HEK293 (cell line): ENCODE results near the gene PLEKHG2.

Experiments
- BCL11A ChIP-seq: fragments of 450-650 bp; formaldehyde crosslinking; IDR thresholded peaks from 2 replicates; pipeline ENCODE4 v1.5.1; 2016; ENCODE audit warnings: low read depth, missing biosample characterization, missing genetic modification characterization
- BCL11B ChIP-seq: fragments of 450-650 bp; formaldehyde crosslinking; IDR thresholded peaks from 2 replicates; pipeline ENCODE4 v1.5.1; 2016; ENCODE audit warnings: low read depth, missing biosample characterization, missing genetic modification characterization
- CTCF ChIP-seq: fragments of 450-650 bp; formaldehyde crosslinking; IDR thresholded peaks from 2 replicates; pipeline ENCODE4 v1.5.1; 2016; ENCODE audit warnings: missing biosample characterization, missing genetic modification characterization
- GLIS2 ChIP-seq: fragments of 450-650 bp; formaldehyde crosslinking; IDR thresholded peaks from 2 replicates; pipeline ENCODE4 v1.5.1; 2016; ENCODE audit warnings: missing biosample characterization, missing genetic modification characterization
- KLF10 ChIP-seq: fragments of 450-650 bp; IDR thresholded peaks from 2 replicates; pipeline ENCODE4 v1.5.1; 2018; ENCODE audit warnings: missing biosample characterization, mild to moderate bottlenecking, missing genetic modification characterization
- KLF16 ChIP-seq: fragments of 450-650 bp; formaldehyde crosslinking; IDR thresholded peaks from 2 replicates; pipeline ENCODE4 v1.5.1; 2017; ENCODE audit warnings: missing biosample characterization, missing genetic modification characterization
- KLF8 ChIP-seq: fragments of 450-650 bp; formaldehyde crosslinking; IDR thresholded peaks from 2 replicates; pipeline ENCODE4 v1.5.1; 2016; ENCODE audit warnings: missing biosample characterization, missing genetic modification characterization
- PRDM1 ChIP-seq: fragments of 450-650 bp; formaldehyde crosslinking; IDR thresholded peaks from 2 replicates; pipeline ENCODE4; 2016; ENCODE audit warnings: missing biosample characterization, missing genetic modification characterization
- RBAK ChIP-seq: fragments of 450-650 bp; formaldehyde crosslinking; IDR thresholded peaks from 2 replicates; pipeline ENCODE4 v1.5.1; 2016; ENCODE audit warnings: missing biosample characterization, missing genetic modification characterization
- SETDB1 ChIP-seq: IDR thresholded peaks from one replicate; pipeline ENCODE4 v1.6.1; 2017; ENCODE audit warnings: mild to moderate bottlenecking, low read length, moderate library complexity, mixed read lengths; ENCODE audit not compliant: insufficient read length
- SP2 ChIP-seq: fragments of 450-650 bp; formaldehyde crosslinking; IDR thresholded peaks from 2 replicates; pipeline ENCODE4 v1.5.1; 2016; ENCODE audit warnings: missing biosample characterization, missing genetic modification characterization
- WT1 ChIP-seq: fragments of 450-650 bp; formaldehyde crosslinking; IDR thresholded peaks from 2 replicates; pipeline ENCODE4 v1.5.1; 2016; ENCODE audit warnings: missing biosample characterization, missing genetic modification characterization
- ZBTB1 ChIP-seq: fragments of 450-650 bp; formaldehyde crosslinking; IDR thresholded peaks from 2 replicates; pipeline ENCODE4 v1.5.1; 2016; ENCODE audit warnings: missing biosample characterization, missing genetic modification characterization
- ZBTB7A ChIP-seq: fragments of 450-650 bp; formaldehyde crosslinking; IDR thresholded peaks from 2 replicates; pipeline ENCODE4 v1.5.1; 2016; ENCODE audit warnings: low read depth, missing biosample characterization, missing genetic modification characterization
- ZFP69B ChIP-seq: fragments of 450-650 bp; formaldehyde crosslinking; IDR thresholded peaks from 2 replicates; pipeline ENCODE4 v1.5.1; 2016; ENCODE audit warnings: missing biosample characterization, missing genetic modification characterization
- ZIC2 ChIP-seq: fragments of 450-650 bp; formaldehyde crosslinking; IDR thresholded peaks from 2 replicates; pipeline ENCODE4 v1.5.1; 2016; ENCODE audit warnings: missing biosample characterization, missing genetic modification characterization
- ZNF155 ChIP-seq: fragments of 450-650 bp; formaldehyde crosslinking; IDR thresholded peaks from 2 replicates; pipeline ENCODE4 v1.5.1; 2016; ENCODE audit warnings: missing biosample characterization, missing genetic modification characterization
- ZNF157 ChIP-seq: fragments of 450-650 bp; formaldehyde crosslinking; IDR thresholded peaks from 2 replicates; pipeline ENCODE4 v1.5.1; 2016; ENCODE audit warnings: missing biosample characterization, missing genetic modification characterization
- ZNF2 ChIP-seq: fragments of 450-650 bp; formaldehyde crosslinking; IDR thresholded peaks from 2 replicates; pipeline ENCODE4 v1.5.1; 2016; ENCODE audit warnings: missing biosample characterization, missing genetic modification characterization
- ZNF324 ChIP-seq: fragments of 450-650 bp; formaldehyde crosslinking; IDR thresholded peaks from 2 replicates; pipeline ENCODE4 v1.5.1; 2016; ENCODE audit warnings: missing biosample characterization, missing genetic modification characterization
- ZNF341 ChIP-seq: fragments of 450-650 bp; formaldehyde crosslinking; IDR thresholded peaks from 2 replicates; pipeline ENCODE4; 2016; ENCODE audit warnings: low read depth, missing biosample characterization, missing genetic modification characterization
- ZNF366 ChIP-seq: fragments of 450-650 bp; formaldehyde crosslinking; conservative IDR thresholded peaks from 2 replicates; pipeline ENCODE4 v1.5.1; 2016; ENCODE audit warnings: missing biosample characterization, missing genetic modification characterization
- ZNF423 ChIP-seq: fragments of 450-650 bp; formaldehyde crosslinking; IDR thresholded peaks from 2 replicates; pipeline ENCODE4 v1.5.1; 2016; ENCODE audit warnings: missing biosample characterization, missing genetic modification characterization
- ZNF521 ChIP-seq: fragments of 450-650 bp; formaldehyde crosslinking; IDR thresholded peaks from 2 replicates; pipeline ENCODE4 v1.5.1; 2017; ENCODE audit warnings: missing biosample characterization, mild to moderate bottlenecking, missing genetic modification characterization
- ZNF610 ChIP-seq: fragments of 450-650 bp; formaldehyde crosslinking; IDR thresholded peaks from 2 replicates; pipeline ENCODE4 v1.5.1; 2016; ENCODE audit warnings: missing biosample characterization, missing genetic modification characterization, borderline replicate concordance
- ZNF623 ChIP-seq: fragments of 450-650 bp; formaldehyde crosslinking; IDR thresholded peaks from 2 replicates; pipeline ENCODE4 v1.5.1; 2016; ENCODE audit warnings: missing biosample characterization, missing genetic modification characterization
- ZNF626 ChIP-seq: fragments of 450-650 bp; sonication (Bioruptor Pico); formaldehyde crosslinking; IDR thresholded peaks from 2 replicates; pipeline ENCODE4 v1.5.1; 2018; ENCODE audit warnings: missing biosample characterization, missing genetic modification characterization, inconsistent platforms
- ZNF701 ChIP-seq: fragments of 450-650 bp; formaldehyde crosslinking; IDR thresholded peaks from 2 replicates; pipeline ENCODE4 v1.5.1; 2016; ENCODE audit warnings: missing biosample characterization, missing genetic modification characterization
- ZSCAN23 ChIP-seq: fragments of 450-650 bp; formaldehyde crosslinking; IDR thresholded peaks from 2 replicates; pipeline ENCODE4 v1.5.1; 2016; ENCODE audit warnings: missing biosample characterization, missing genetic modification characterization
- TF ChIP-seq, protein P1 (sequence below): fragments of 450-650 bp; formaldehyde crosslinking; IDR thresholded peaks from 2 replicates; pipeline ENCODE4 v1.5.1; 2016; ENCODE audit warnings: missing biosample characterization, missing genetic modification characterization
- TF ChIP-seq, protein P2 (sequence below): fragments of 450-650 bp; formaldehyde crosslinking; IDR thresholded peaks from 2 replicates; pipeline ENCODE4 v1.5.1; 2017; ENCODE audit warnings: missing biosample characterization, missing genetic modification characterization
- TF ChIP-seq, protein P3 (sequence below): fragments of 450-650 bp; formaldehyde crosslinking; optimal IDR thresholded peaks from 2 replicates; pipeline ENCODE3; 2016; ENCODE audit warnings: missing biosample characterization, mild to moderate bottlenecking, missing genetic modification characterization
- TF ChIP-seq, protein P4 (sequence below): fragments of 450-650 bp; formaldehyde crosslinking; IDR thresholded peaks from 2 replicates; pipeline ENCODE4 v1.5.1; 2017; ENCODE audit warnings: missing biosample characterization, missing genetic modification characterization

Gene PLEKHG2

GRCh38 chr19:39405958-39406655 lies 6.4 kb upstream of the PLEKHG2 start (continued):
- TF ChIP-seq ZBTB1 (tag by site-specific recombination): no peak
- peak; percentile 62; the same call in 1 of the 2 replicates for TF ChIP-seq KLF16 (tag by site-specific recombination)
- peak; percentile 46 for TF ChIP-seq ZNF157 (tag by site-specific recombination)
- TF ChIP-seq, protein P1, sequence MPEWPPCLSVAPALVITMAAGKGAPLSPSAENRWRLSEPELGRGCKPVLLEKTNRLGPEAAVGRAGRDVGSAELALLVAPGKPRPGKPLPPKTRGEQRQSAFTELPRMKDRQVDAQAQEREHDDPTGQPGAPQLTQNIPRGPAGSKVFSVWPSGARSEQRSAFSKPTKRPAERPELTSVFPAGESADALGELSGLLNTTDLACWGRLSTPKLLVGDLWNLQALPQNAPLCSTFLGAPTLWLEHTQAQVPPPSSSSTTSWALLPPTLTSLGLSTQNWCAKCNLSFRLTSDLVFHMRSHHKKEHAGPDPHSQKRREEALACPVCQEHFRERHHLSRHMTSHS: no peak
- peak; percentile 94 for TF ChIP-seq ZBTB7A (tag by site-specific recombination)
- no peak for TF ChIP-seq ZNF610 (tag by site-specific recombination)
- peak; percentile 23; the same call in 1 of the 2 replicates for TF ChIP-seq CTCF (tag by site-specific recombination)
- peak; percentile 69; the same call in 1 of the 2 replicates for TF ChIP-seq RBAK (tag by site-specific recombination)
- peak; percentile 80 for TF ChIP-seq KLF8
- no peak for TF ChIP-seq ZNF155 (tag by site-specific recombination)
- TF ChIP-seq ZNF341 (tag by site-specific recombination): peak; percentile 39; the same call in 1 of the 2 replicates
- peak; percentile 42; the same call in 1 of the 2 replicates for TF ChIP-seq ZFP69B (tag by site-specific recombination)
- TF ChIP-seq ZNF623: no peak
- TF ChIP-seq, protein P2, sequence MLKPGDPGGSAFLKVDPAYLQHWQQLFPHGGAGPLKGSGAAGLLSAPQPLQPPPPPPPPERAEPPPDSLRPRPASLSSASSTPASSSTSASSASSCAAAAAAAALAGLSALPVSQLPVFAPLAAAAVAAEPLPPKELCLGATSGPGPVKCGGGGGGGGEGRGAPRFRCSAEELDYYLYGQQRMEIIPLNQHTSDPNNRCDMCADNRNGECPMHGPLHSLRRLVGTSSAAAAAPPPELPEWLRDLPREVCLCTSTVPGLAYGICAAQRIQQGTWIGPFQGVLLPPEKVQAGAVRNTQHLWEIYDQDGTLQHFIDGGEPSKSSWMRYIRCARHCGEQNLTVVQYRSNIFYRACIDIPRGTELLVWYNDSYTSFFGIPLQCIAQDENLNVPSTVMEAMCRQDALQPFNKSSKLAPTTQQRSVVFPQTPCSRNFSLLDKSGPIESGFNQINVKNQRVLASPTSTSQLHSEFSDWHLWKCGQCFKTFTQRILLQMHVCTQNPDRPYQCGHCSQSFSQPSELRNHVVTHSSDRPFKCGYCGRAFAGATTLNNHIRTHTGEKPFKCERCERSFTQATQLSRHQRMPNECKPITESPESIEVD (tag by site-specific recombination): no peak
- TF ChIP-seq ZNF2 (tag by site-specific recombination): 0 out of 2 replicates have a peak, but pooled peaks have one; percentile 6
- TF ChIP-seq WT1 (tag by site-specific recombination): peak; percentile 60; the same call in 1 of the 2 replicates
- no peak; the same call in 1 of the 2 replicates for TF ChIP-seq ZIC2 (tag by site-specific recombination)
- TF ChIP-seq ZNF423: no peak
- TF ChIP-seq, protein P3, sequence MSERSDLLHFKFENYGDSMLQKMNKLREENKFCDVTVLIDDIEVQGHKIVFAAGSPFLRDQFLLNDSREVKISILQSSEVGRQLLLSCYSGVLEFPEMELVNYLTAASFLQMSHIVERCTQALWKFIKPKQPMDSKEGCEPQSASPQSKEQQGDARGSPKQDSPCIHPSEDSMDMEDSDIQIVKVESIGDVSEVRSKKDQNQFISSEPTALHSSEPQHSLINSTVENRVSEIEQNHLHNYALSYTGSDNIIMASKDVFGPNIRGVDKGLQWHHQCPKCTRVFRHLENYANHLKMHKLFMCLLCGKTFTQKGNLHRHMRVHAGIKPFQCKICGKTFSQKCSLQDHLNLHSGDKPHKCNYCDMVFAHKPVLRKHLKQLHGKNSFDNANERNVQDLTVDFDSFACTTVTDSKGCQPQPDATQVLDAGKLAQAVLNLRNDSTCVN (tag by site-specific recombination): peak; percentile 85
- TF ChIP-seq ZNF701 (tag by site-specific recombination): no peak
- no peak for TF ChIP-seq KLF10 (tag by site-specific recombination)
- peak; percentile 73 for TF ChIP-seq PRDM1
- TF ChIP-seq ZSCAN23: no peak
- peak; percentile 25; the same call in 1 of the 2 replicates for TF ChIP-seq SP2 (tag by site-specific recombination)
- TF ChIP-seq, protein P4, sequence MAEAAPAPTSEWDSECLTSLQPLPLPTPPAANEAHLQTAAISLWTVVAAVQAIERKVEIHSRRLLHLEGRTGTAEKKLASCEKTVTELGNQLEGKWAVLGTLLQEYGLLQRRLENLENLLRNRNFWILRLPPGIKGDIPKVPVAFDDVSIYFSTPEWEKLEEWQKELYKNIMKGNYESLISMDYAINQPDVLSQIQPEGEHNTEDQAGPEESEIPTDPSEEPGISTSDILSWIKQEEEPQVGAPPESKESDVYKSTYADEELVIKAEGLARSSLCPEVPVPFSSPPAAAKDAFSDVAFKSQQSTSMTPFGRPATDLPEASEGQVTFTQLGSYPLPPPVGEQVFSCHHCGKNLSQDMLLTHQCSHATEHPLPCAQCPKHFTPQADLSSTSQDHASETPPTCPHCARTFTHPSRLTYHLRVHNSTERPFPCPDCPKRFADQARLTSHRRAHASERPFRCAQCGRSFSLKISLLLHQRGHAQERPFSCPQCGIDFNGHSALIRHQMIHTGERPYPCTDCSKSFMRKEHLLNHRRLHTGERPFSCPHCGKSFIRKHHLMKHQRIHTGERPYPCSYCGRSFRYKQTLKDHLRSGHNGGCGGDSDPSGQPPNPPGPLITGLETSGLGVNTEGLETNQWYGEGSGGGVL (tag by site-specific recombination): peak; percentile 43
- TF ChIP-seq GLIS2 (tag by site-specific recombination): peak; percentile 60
- peak; percentile 41; the same call in 1 of the 2 replicates for TF ChIP-seq ZNF324 (tag by site-specific recombination)
- TF ChIP-seq ZNF626 (tag by site-specific recombination): no peak
- no peak for TF ChIP-seq SETDB1
- no peak for TF ChIP-seq ZNF521 (tag by site-specific recombination)
- peak; percentile 86; the same call in 1 of the 2 replicates for TF ChIP-seq BCL11B (tag by site-specific recombination)
- TF ChIP-seq ZNF366 (tag by site-specific recombination): peak; percentile 86
- no peak for TF ChIP-seq BCL11A (tag by site-specific recombination)
